Aorta (tissue), 5 donors: ENCODE measurements around the gene SKP1. TPM values are rescaled to one million over a fixed set of nuclear protein-coding genes. Genes with fewer than 3 reads are reported as not detected.

Source experiments
- ATAC-seq: fragments of 200-7000 bp; cut with Tn5 transposase; one replicate; pipeline ENCODE4 v1.9.1; 2022; ENCODE audit warnings: moderate library complexity; ENCODE audit not compliant: low FRiP score
- DNase-seq, 2 donors: peaks; one replicate each; pipeline ENCODE4 v3.0.0-alpha.2; 2020
- H3K27ac ChIP-seq, 2 donors: one replicate each; pipeline ENCODE4 v1.5.1; 2013; ENCODE audit warnings: low read length in 2 of 2, mild to moderate bottlenecking in 2 of 2, moderate library complexity in 2 of 2, control low read depth in 1 of 2, inconsistent platforms in 1 of 2, low read depth in 1 of 2
- H3K27me3 ChIP-seq, 2 donors: one replicate each; pipeline ENCODE4 v1.6.1; 2013; ENCODE audit warnings: control low read depth in 1 of 2, low read length in 1 of 2, mild to moderate bottlenecking in 1 of 2, moderate library complexity in 1 of 2; ENCODE audit not compliant: insufficient read depth in 2 of 2, control insufficient read depth in 1 of 2
- H3K36me3 ChIP-seq, 2 donors: one replicate each; pipeline ENCODE4 v1.6.1; 2013; ENCODE audit warnings: control low read depth in 1 of 2, low read length in 1 of 2, mild to moderate bottlenecking in 1 of 2; ENCODE audit not compliant: insufficient read depth in 2 of 2, control insufficient read depth in 1 of 2
- H3K4me1 ChIP-seq, 2 donors: one replicate each; pipeline ENCODE4 v1.6.1; 2013; ENCODE audit warnings: low read length in 2 of 2, control low read depth in 1 of 2, mild to moderate bottlenecking in 1 of 2, moderate library complexity in 1 of 2; ENCODE audit not compliant: insufficient read depth in 2 of 2, control insufficient read depth in 1 of 2
- H3K4me3 ChIP-seq, 2 donors: one replicate each; pipeline ENCODE4 v1.5.1; 2013; ENCODE audit warnings: low read length in 2 of 2, control low read depth in 1 of 2, mild to moderate bottlenecking in 1 of 2
- H3K9me3 ChIP-seq: one replicate; pipeline ENCODE4 v1.6.1; 2013; ENCODE audit warnings: mild to moderate bottlenecking, low read length; ENCODE audit not compliant: control insufficient read depth
- WGBS, 2 donors: extraction: QIAGEN DNeasy Blood & Tissue Kit; methylation state at CpG; one replicate each; pipeline ENCODE4 v1.1.7; 2013; 5-methylcytosine and 5-hydroxymethylcytosine counted together
- intact Hi-C, 2 donors: fragments of 100-400 bp; cut with DNase I; formaldehyde crosslinking; loops; one replicate each; pipeline versions ENCODE4 v1.14.2 to v1.15.0; 2022
- polyA plus RNA-seq, 2 donors: library from polyadenylated mRNA; stranded (reverse); fragments of 200-250 nt; gene quantifications; one replicate each; pipeline ENCODE4 v1.2.3, GENCODE V29; 2013
- total RNA-seq, 2 donors: library from RNA; stranded (reverse); fragmentation: NEBNext Ultra II Directional; extraction: Animal tissue kit (Norgen Biotek cat#: 25700); gene quantifications; one replicate each; pipeline ENCODE4 v1.2.1, GENCODE V29; 2021
- donor health status: healthy with polysubstance abuse.
- donor health status: Bipolar disorder and iron deficiency.
- donor health status: DM: no; HTN: no; CAD: no.
- donor health status: DM: no; HTN: no; CAD: no.
- donor health status: DM: yes; HTN: yes; CAD: no.

Gene SKP1
- total and polyA plus RNA-seq, 4 donors: 304 to 1,152 (median 513) TPM

GRCh38 chr5:134135091-134135655 lies 41.6 kb downstream of the SKP1 start:
- Histone ChIP-seq H3K27ac (no peak overlapping the region), H3K9me3 (no peaks in the 10 kb centered on the region), H3K36me3 (peaks cover 0 to 2% of the 10 kb centered on the region in 2 donors), H3K4me1 (no peaks in the 10 kb centered on the region), H3K4me3 (no peak overlapping the region), H3K27me3 (no peaks in the 10 kb centered on the region)
- DNase-seq (peak in 1 of 2 donors; percentile 38), ATAC-seq (no peak)
- intact Hi-C loops: loop anchor here in 1 of 2 donors (5.0 kb wide), 1 partner anchor 33 kb away; no protein-coding TSS in a partner anchor
- WGBS, 2 donors: 94% methylated on average over 7 of the region's 7 CpGs

DNA sequence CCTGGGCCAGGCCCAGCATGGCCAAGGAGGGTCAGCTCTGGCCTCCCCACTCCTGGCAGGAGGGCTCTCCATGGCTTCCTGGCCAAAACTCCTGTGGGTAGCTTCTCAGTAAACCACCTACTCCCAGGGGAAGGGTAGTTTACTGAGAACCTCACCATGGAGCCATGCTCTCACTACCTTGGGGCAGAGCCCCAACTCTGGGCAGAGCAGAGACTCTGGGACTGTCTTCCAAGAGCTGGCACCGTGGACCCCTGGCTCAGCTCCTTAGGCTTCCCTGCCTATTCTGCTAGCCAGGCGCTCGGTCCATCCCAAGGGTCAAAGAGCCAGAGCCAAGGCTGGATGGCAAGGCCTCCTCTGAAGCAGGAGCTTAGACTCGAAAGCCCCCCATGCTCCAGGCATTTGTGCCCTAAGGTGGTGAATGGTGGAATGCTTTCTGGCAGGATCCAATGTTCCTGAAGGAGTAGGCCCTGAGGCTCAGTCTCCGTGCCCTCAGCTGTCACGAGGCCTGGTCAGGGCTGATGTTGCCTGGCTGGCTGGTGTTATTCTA lies 42.7 kb downstream of the SKP1 start:
- Histone ChIP-seq H3K4me1 (no peaks in the 10 kb centered on the region), H3K36me3 (peaks cover 0 to 2% of the 10 kb centered on the region in 2 donors), H3K27me3 (no peaks in the 10 kb centered on the region), H3K9me3 (no peaks in the 10 kb centered on the region), H3K4me3 (no peak overlapping the region), H3K27ac (no peak overlapping the region)
- WGBS, 2 donors: 59 to 73% methylated on average over 6 of the region's 6 CpGs
- peak; percentile 21 to 31 for DNase-seq
- ATAC-seq: no peak
- intact Hi-C loops: no loop called here

- no peaks in the 10 kb centered on the region for H3K9me3 ChIP-seq
- peak; percentile 42 to 73 for DNase-seq
- no peak overlapping the region for H3K27ac ChIP-seq
- WGBS, 2 donors: 85 to 90% methylated on average over 9 of the region's 9 CpGs
- intact Hi-C loops: no loop called here
- ATAC-seq: no peak
- no peak overlapping the region for H3K4me3 ChIP-seq
- peaks cover 0 to 2% of the 10 kb centered on the region in 2 donors for H3K36me3 ChIP-seq
- no peaks in the 10 kb centered on the region for H3K4me1 ChIP-seq
- H3K27me3 ChIP-seq: no peaks in the 10 kb centered on the region
Observed at GRCh38 chr5:134133188-134133994, 43.4 kb downstream of the SKP1 start.

DNA sequence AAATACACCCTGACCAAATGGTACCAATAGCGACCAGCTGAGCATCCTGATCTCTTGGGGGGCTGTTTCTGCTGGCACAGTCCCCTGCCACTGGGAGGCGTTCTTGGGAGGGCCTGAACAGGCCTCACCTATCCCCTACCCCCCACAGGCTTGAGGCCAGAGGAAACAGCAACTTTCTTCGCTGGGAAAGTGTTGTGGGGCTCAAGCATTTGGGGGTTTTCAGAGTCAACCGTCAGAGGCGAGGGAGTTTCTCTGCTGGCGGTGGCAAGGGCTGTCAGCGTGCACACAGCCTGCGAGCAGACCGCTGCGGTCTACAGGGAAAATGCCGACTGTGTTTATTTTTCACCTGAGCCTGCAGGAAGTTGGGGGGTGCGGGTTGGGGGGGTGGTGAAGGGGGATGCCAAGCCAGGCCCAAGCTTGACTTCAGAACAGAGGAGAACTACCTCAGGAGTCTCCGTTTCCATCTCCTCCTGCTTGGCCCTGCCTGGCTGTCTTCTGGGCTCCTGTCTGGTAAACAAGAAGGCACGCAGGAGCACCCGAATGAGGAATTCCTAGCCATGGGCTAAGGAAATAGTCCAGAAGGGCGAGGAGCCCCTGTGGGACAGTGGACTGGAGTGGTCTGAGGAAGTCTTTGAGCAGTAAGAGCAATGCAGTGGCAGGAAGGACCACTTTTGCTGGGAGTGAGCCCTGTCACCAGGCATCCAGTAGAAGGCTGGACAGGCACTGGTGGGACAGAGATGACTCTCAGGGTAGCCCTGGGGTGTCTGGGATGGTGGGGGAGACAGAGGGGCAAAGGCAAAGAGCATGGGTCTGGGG lies 44.2 kb downstream of the SKP1 start:
- Histone ChIP-seq H3K27me3 (no peaks in the 10 kb centered on the region), H3K36me3 (peaks cover 0 to 2% of the 10 kb centered on the region in 2 donors), H3K4me1 (no peaks in the 10 kb centered on the region), H3K4me3 (no peak overlapping the region), H3K9me3 (no peaks in the 10 kb centered on the region), H3K27ac (no peak overlapping the region)
- 87 to 91% methylated on average over 16 of the region's 16 CpGs for WGBS, 2 donors
- ATAC-seq (no peak), DNase-seq (peak; percentile 51 to 54)
- intact Hi-C loops: no loop called here

DNA sequence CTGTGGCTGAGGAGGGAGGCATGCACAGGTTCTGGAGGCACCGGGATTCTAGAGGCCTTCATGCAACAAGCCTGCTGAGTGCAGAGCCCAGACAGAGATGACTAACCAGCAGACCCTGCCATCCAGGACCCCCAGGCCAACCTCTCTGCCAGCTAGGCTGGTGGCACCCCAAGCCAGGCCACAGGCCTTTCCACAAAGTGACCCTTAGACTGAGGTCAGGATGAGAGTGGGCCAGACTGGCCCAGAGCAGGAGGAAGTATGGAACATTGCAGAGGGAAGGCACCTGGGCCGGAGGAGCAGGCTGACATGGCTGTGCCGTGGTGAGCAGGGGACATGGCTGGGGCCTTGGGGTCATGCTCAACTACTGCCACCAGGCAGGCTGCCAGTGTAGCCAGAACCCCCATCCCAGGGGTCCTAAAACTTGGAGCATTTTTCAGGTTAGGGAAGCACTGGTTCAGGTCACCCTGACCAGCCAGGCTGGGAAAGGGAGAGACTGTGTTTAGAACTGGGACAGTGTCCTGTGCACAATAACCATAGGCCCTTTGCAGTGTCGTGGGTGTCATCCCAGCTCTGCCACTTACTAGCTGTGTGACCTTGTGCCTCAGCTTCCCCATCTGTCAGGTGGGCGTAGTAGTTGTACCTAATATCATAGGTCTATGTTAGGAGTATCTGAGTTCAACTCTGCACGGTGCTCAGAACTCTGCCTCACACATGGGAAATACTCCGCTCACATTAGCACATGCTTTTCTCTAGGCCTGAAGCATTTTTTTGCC lies 45.0 kb downstream of the SKP1 start:
- Histone ChIP-seq H3K4me1 (no peaks in the 10 kb centered on the region), H3K9me3 (no peaks in the 10 kb centered on the region), H3K4me3 (no peak overlapping the region), H3K36me3 (peaks cover 0 to 2% of the 10 kb centered on the region in 2 donors), H3K27me3 (no peaks in the 10 kb centered on the region), H3K27ac (no peak overlapping the region)
- ATAC-seq (no peak), DNase-seq (peak; percentile 34 to 44)
- 94 to 98% methylated on average over 7 of the region's 7 CpGs for WGBS, 2 donors
- intact Hi-C loops: no loop called here

GRCh38 chr5:134131165-134131564 lies 45.6 kb downstream of the SKP1 start:
- ATAC-seq: no peak
- Histone ChIP-seq H3K36me3 (peaks cover 0 to 2% of the 10 kb centered on the region in 2 donors), H3K27me3 (no peaks in the 10 kb centered on the region), H3K4me3 (no peak overlapping the region), H3K9me3 (no peaks in the 10 kb centered on the region), H3K4me1 (no peaks in the 10 kb centered on the region), H3K27ac (no peak overlapping the region)
- WGBS, 2 donors: 87 to 91% methylated on average over 3 of the region's 3 CpGs
- DNase-seq: peak in 1 of 2 donors; percentile 42
- intact Hi-C loops: no loop called here

DNA sequence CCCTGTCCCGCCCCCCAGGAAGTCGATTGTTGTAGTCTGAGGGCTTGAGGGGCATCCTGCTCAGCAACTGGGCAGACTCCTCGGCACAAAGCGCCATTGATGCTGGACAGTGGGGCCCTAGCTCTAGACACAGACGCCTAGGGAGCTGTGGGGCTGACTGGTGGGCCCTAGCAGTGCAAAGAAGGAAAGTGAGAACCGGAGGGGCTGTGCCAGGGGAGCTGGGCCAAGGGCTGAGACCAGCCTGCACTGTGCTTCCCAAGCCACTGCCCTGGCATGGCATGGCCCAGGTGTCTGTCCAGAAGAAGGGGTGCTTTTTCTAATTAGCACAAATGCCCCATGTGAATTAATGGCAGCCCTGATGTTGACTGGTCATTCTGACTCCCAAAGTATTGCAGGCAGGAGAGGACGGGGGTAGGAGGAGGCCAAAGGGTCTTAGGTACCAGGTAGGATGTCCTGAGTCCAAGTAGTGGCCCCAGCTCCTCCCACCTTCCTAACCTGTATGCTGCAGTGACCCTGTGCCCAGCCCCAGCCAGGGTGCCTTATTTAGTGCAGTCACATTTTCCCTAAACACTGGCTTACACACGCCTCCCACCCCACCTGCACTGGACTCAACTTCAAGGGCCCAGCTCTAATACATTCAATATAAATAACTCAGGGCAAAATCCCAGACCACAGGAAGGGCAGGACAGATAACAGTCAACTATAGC lies 46.4 kb downstream of the SKP1 start:
- no peak for ATAC-seq
- Histone ChIP-seq H3K9me3 (no peaks in the 10 kb centered on the region), H3K36me3 (peaks cover 0 to 2% of the 10 kb centered on the region in 2 donors), H3K4me3 (no peak overlapping the region), H3K27me3 (no peaks in the 10 kb centered on the region), H3K27ac (no peak overlapping the region), H3K4me1 (no peaks in the 10 kb centered on the region)
- WGBS, 2 donors: 87 to 94% methylated on average over 8 of the region's 8 CpGs
- DNase-seq: peak; percentile 33 to 62
- intact Hi-C loops: no loop called here
